ENCODE measurements around the gene ZBTB48.
"Not testable (repeated sequence)": the region's sequence is repeated elsewhere in the genome, so short reads cannot be mapped to it uniquely, and the experiment has no call there.

Gene ZBTB48

DNA sequence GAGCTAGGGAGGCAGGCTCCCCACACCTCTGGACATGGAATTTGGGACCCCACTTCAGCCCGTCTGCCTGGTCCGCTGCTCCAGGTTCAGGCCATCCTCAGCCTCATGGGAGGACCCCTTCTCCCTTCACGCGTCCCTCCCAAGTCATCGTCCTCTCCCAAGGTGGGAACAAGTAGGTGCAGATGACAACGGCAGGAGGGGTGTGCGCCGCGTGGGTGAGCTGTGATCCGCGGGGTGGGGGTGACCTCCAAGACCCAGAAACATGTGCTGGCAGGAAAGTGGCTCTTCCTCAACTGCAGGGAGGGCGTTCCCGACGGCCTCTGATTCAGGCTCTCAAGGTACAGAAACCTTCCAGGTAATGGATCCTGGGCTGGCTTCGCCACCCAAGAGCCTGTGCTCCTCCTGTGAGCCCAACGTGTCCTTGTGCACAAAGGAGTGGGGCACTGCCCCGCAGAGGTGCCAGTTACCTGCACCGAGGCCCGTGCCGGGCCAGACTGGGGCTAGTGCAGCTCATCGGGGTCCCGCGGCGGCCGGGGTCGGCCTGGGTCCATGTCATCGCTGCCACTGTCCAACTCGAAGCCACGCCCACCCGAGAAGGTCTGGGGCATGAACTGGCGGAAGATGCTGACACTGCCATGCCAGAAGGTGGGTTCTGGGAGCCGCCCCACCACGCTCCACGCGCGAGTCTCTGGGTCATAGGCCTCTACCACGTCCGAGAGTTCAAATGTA, 13.2 kb downstream of the ZBTB48 start:
- FAIRE-seq: no peak

GRCh38 chr1:6593810-6594209, 14.0 kb downstream of the ZBTB48 start:
- FAIRE-seq: no peak

GRCh38 chr1:6594977-6595740, 15.4 kb downstream of the ZBTB48 start:
- no peak for FAIRE-seq

GRCh38 chr1:6596351-6596750, 16.6 kb downstream of the ZBTB48 start:
- FAIRE-seq: no peak

DNA sequence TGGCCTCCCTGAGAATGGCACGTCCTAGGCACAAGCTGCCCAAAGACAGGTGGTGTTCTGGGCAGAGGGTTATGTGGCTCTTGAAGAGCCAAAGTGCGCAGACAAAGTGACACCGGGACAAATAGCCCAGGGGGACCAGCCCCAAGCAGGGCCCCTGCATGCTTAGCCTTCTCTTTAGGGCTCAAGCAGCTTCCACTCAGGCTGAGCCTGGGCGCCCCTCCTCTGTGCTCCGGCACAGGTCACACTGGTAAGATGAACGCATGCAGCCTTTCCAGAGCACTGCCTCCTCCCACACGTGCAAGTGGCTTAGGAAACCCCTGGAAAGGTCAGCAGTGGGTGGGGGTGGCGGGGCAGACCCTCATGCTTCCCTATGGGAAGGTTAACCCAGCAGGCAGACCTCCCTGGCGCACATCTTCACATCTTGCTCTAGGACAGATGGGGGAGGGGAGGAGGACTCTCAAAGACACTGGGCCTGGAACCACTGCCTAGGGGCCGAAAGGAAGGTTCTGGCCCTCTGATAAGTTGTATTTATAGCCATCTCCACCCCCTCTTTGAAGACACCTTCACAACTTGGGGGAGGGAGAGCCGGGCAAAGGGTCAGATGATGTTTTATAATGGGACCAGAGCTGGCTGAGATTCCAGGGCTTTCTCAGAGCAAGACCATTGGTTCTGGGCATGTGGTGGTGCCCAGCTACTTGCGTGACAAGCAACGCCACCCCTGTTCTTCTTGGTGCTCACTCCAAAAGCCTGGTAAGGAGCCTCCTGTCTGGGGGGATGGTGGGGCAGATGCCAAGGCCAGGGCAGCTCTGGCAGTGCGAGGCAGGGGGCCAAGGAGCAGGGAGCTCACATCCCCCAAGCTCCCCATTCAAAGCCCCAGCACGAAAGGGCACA, 17.3 kb downstream of the ZBTB48 start:
- FAIRE-seq: no peak

DNA sequence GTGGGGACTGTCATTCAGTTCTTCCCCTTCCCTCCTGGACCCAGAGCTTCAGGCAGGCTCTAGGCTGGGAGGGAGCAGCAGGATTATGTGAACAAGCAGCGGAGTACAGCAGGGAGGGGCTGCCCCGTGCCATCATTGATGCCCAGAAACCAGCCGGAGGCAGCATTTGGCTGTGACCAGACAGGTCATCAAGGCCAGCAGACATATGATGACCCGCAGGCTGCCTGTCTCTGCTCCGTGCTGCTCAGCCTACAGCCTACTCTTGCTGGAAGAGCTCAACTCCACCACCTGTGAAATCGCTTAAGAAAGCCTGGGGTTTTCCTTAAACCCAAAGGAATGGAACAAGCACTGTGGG, 18.0 kb downstream of the ZBTB48 start:
- no peak for FAIRE-seq

DNA sequence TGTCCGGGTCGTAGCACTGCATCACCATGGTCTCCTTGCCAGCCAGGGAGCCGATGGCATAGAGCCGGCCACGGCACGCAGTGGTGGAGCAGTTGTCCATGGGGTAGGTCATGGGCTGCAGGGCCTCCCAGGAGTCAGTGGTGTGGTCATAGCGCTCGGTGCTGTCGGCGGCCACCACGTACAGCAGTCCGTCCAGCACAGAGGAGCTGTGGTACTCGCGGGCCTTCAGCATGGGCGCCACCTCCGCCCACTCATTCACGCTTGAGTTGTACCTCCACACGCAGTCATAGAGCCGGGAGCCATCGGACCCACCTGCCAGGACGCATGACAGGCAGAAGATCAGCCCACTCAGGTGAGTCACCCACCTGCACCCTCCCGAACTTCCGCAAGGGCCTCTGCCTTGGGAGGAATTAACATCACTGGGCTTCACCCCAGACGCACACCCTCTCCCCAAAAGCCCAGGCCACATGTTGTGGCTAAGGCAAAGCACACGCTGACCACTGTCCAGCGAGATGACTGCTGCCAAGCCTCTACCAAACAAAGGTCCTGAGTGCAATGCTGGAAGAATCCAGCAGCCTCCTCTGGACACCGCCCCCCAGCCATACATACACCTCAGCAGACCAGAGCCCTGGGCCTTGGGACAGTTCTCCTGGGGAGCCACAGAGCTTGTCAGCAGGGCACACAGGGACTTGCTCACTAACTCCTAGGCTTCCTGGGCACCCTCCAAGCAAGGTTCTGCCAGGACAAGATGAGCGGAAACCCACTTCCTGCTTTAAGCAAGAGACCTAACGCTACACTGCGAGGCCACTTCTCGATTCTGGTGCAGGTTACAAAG, 19.6 kb downstream of the ZBTB48 start:
- no peak for FAIRE-seq

GRCh38 chr1:6599991-6600390, 20.2 kb downstream of the ZBTB48 start:
- not testable (repeated sequence) for FAIRE-seq

- no peak for FAIRE-seq
Measured at GRCh38 chr1:6600410-6601048, 20.7 kb downstream of the ZBTB48 start.

DNA sequence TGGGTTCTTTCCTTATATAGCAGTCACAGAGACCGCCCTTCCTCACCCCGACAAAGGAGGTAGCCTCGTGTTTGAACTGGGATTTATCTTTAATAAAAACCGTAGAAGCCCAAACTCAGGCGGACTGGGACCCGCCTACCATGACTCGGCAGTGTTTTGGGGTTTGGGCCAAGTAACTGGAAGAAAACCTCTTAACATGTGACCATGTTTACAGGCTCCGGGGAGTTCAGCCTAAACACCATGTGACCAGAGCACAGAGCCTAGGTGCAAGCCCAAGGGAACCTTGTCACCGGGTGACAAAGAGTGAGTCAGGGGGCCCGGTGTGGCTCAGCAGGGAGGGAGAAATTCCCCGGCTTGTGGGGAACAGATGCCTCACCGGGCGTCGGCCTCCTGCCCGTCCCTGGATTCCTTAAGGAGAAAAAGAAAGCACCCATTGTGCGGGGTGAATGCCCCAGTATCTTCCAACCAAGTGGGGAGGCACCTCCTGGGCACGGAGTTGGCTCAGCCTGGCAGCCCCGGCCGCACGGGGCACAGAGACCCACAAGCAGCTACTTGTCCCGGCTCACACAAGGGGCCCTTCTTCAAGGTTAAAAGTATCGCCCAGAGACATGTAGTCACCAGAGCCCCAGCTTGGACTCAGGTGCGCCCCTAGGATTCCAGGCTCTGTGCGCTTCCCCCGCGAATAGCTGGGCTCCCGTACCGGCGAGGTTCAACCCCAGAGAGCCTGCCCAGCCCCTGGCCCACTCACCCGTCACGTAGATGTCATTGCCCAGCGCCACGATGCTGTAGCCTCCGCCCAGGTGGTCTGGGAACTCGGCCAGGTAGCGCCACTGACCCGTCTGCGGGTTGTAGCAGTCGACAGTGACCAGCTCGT, 21.5 kb downstream of the ZBTB48 start:
- no peak for FAIRE-seq

GRCh38 chr1:6601923-6602668, 22.3 kb downstream of the ZBTB48 start:
- no peak for FAIRE-seq

DNA sequence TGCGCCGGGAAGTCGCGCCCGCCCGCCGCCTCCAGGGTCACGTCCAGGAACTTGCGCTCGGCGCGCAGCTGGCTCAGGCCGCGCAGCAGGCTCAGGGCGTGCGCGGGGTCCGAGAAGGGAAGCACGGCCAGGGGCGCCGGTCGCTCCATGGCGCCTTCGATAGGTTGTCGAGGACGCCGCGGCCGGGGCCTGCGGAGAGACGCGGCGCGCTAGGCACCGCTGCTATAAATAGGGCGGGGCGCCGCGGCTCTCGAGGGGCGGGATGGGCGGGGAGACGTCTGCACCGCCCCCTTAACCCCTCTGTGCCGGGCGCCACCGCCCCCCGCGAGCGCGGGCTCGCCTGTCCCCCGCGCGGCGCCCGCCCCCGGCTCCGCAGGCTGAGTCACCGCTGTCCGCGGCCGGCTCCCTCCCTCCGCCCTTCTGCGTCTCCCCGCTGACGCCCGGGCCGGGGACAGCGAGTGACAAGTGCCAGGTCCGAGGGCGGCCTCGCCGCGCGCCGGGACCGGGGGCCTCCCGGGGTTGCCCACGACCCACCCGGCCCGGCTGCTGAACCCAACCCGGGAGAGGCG, 23.0 kb downstream of the ZBTB48 start, which contains the start of gene KLHL21:
TSS of gene KLHL21 (minus strand) at position 201 of the 569 bp plus-strand sequence. CDS start at position 149, 52 bp downstream.
- FAIRE-seq: no peak

DNA sequence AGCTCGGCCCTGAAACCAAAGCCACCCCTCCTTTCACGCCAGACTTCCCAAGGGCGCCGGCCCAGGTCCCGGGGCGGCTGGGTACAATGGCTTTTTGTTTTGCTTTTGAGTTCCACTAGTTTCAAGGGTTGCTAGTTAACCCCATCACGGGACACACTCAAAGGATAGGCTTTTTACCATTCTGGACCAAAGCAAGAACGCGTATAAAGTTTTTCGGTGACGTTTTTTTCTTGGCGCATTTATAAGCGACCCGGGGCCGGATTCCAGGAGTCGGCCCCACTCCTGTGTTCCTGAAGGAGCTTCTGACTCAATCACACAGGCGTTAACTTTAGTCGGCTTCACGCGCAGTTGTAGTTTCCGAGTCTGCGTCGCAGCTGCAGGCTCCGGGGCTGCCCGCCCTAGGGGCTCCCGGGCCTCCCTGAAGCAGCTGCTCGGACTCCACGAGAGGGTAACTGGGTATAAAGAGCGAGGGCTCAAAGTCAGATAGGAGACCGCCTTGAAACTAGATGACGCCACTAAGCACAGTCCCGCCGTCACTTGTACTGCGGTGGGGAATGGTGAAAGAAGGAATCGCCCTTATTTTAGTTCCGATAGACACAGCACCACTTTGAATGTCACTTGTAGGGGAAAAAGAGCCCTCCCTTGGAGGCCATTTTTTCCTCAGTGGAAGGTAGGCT, 23.6 kb downstream of the ZBTB48 start:
- FAIRE-seq: no peak

DNA sequence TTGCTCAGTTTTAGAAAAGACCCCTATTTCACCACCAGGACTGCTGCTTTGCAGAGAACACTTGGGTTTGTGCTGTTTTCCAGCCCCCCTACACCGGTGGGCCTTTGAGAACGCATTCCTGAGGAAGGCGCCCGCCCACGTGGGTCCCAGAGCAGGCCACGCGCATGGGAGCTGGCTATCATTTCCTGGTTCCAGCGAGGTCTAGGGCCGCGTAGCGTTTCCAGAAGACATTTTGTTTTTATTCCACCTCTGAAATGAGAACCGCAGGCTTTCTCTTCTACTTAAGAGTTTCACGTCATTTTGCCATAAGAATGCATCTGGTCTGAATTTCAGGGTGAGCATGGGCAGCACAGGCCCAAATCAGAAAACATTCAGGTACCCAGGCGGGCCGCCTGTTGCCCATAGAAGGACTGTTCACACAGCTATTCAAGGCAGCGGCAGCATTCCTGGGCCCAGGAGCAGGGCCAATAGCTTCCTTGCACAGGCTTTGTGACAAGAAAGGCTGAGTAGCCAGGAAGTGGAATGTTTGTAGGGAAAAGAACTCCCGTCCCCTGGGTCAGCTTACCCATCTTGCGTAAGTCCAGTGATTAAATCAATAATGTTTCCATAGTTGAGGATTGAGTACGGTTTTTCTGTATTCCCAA, 24.2 kb downstream of the ZBTB48 start:
- no peak for FAIRE-seq

- no peak for FAIRE-seq
Measured at GRCh38 chr1:6612641-6613360, 33.0 kb downstream of the ZBTB48 start.

GRCh38 chr1:6613361-6614018, 33.7 kb downstream of the ZBTB48 start, which contains the start of gene PHF13:
TSS of gene PHF13 (plus strand) at chr1:6613731. CDS start at chr1:6614067, 336 bp downstream.
- no peak for FAIRE-seq

Data from islet of Langerhans (tissue), 1 donor.